ENCODE data around the gene CCBE1.

DNA sequence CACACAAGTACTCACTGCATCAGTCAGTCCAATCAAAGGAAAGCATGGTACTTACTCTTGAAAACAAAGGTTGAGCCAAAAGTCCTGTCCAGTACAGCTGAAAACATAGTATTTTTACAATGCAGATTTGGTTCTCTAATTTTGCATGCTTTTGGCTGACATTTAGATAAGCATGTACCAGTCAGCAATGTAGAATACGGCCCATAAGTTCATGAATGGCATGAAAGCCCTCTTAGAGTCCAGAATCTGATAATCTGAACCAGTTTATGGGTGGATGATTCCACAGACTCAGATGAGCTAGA lies 90.2 kb downstream of the CCBE1 start:
- TF ChIP-seq GATA1 (IDR thresholded peaks at IDR 0.05; ENCODE audit: low read depth, low read length) (no peak), POLR2A (IDR thresholded peaks at IDR 0.05; ENCODE audit: low read length) (no peak)

Data from erythroblast (primary cell).